NCI-H69 (cell line): ENCODE data around the gene RPS21.
A peak's percentile ranks its signal among the peaks of the same experiment; 100 is the strongest.

Experiments
- DNase-seq: peaks from one replicate; lab custom pipeline; 2025; lab: John Stamatoyannopoulos, UW

The RPS21 gene

GRCh38 chr20:62410746-62411478, 24.0 kb downstream of the RPS21 start:
- DNase-seq, result no peak

GRCh38 chr20:62411479-62412193, 24.7 kb downstream of the RPS21 start:
- peak; percentile 81 for DNase-seq

DNA sequence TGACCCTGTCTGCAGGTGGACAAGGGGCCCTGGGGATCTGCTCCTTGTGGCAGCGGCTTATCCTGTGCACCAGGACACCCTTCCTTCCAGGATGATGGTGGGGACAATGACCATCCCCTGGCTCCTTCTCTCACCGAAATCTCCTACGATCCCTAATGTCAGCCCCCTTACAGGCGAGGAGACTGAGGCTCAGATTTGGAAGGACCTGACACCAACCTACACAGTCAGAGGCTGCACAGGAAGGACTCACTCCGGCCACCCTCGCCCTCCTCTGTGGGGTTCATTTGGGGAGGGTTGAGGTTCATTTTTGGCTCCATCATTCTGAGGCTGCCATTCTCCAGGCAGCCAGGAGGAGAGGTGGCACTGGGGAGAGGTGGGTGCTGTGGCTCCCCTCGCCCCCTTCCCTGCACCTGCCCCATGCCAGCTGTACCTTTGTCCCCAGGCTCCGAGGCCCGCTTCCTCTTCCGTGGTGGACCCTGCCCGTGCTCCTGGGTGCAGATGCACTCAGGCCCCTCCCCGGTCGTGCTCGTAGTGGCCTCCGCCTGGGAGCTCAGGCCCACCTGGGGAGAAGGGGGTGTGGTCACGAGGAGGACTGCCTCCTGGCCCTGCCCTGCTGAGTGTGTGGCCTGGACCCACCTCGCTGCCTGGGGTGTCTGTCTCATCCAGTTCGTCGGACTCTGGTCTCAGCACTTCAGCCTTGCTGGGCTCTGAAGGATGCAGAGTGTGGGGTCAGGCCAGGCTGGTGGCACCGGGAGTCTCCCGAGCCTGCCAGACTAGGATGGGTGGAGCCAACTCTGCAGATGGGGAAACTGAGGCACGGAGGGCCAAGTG, 25.5 kb downstream of the RPS21 start:
- DNase-seq, result peak; percentile 8

DNA sequence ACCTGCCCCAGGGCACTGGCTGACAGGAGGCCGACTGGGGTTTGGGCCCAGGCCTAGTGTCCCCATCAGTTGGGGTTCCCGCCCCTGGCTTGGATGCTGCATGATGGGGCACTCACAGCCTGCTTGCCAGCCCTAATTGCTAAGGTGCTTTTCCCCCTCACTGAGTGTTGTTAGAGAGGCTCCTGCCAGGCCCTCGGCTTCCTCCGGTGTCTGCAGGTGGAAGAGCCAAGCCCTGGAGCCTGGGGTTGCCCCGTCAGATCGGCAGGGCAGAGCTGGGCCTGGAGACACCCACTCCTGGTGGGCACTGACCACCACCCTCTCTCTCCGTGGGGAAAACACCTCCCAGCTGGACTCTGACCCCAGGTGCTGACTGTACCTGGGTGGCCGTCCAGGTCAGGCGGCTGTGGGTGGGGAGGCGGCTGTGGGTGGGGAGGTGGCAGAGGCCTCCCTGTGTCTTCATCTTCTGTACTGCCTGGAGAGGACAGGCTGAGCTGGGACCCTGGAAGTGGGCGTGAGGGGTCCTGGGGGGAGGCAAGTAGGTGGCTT, 26.2 kb downstream of the RPS21 start:
- DNase-seq, result no peak

DNA sequence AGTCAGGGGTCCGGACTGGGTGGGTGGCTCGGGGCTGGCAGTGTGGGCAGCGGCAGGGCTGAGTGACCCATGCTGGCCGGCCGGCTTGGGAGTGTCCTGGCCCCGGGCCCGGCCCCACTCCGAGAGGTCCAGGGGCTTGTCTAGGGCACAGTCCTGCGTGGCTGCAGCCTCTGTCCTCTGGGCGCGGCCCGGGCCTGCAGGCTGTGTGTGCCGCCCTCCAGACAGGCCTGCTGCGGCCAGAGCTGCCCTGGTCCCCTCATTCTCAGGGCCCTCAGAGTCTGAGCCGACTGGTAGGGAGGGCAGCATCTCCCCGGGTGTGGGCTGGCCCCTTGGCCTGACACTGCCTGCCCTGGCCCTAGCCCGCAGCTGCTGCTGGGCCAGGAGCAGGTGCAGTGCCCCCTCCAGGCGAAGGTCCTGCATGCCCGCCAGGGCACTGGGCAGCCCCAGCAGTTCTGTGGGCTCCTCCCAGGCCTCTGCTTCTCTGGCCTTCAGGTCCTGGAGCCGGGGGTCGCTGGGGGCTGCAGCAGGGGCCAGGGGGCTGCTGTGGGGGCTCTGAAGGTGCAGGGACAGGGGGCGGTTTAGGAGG, 27.1 kb downstream of the RPS21 start:
- no peak for DNase-seq

- DNase-seq, result no peak
These were observed 28.6 kb downstream of the RPS21 start for GRCh38 chr20:62415354-62416111.

GRCh38 chr20:62416651-62417637, 30.0 kb downstream of the RPS21 start:
- DNase-seq, result no peak

DNA sequence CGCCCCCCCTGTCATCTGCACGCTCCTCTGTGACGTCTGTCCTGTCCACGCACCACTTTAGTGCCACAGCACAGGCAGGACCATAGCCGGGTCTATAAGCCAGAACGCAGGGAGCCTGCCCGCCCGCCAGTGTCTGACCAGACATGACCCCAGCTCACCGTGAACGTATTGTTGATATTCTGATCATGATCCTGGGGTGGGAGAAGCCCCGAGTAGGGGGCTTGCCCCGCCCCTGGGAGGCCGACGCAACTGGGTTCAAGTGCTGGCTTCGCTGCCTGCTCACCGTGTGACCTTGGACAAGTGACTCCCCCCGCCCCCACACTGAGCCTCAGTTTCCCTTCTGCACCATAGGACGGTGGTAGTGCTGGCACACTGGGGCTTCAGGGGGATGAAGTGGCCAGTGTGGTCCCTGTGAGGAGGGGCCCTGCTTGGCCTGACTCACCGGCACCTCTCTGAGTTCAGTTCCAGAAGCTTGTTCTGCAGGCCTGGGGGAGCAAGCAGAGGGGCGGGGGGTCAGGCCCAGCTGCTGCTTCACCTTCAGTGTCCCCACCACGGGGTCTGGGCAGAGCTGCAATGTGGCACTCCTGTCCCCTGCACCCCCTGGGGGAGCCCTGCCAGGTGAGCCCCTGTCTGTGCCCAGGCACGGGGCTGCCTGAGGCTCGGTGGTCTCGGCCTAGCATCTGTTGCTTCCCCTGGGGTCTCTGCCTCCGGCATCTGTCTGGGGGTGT, 31.2 kb downstream of the RPS21 start:
- no peak for DNase-seq

- no peak for DNase-seq
These were observed 32.0 kb downstream of the RPS21 start for GRCh38 chr20:62418709-62419487.

GRCh38 chr20:62419759-62420158, 32.9 kb downstream of the RPS21 start:
- DNase-seq, result no peak

DNA sequence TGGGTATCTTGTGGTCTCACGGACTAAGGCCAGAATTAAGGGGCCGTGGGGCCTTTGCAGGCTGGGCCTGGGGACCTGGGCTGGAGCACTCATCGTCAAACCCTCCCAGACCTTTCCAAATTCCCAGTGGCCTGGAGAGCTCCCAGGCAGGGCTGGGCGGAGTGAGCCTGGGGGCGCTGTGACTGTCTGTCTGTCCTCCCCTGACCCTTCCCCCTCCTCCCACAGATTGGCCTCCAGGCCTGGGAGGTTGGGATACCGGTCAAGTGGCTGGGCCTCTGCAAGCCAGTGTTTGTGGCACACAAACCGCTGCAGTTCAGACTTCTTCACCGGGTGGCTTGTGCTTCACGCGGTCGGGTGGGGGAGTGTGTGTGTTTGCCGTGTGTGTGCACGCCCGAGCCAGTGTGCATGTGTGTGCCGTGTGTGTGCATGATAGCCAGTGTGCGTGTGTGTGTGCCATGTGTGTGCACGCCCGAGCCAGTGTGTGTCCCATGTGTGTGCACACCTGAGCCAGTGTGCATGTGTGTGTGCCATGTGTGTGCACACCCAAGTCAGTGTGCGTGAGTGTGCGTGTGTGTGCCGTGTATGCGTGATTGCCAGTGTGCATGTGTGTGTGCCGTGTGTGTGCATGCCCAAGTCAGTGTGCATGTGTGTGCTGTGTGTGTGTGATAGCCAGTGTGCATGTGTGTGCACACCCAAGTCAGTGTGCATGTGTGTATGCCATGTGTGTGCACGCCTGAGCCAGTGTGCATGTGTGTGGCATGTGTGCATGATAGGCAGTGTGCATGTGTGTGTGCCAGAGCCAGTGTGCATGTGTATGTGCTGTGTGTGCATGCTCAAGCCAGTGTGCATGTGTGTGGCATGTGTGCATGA, 34.2 kb downstream of the RPS21 start:
- DNase-seq, result no peak

- no peak for DNase-seq
These were observed 34.8 kb downstream of the RPS21 start for GRCh38 chr20:62421716-62421990.

- no peak for DNase-seq
These were observed 35.9 kb downstream of the RPS21 start for GRCh38 chr20:62422636-62423325.

GRCh38 chr20:62423326-62423706, 36.4 kb downstream of the RPS21 start:
- DNase-seq, result peak; percentile 17

- no peak for DNase-seq
These were observed 37.6 kb downstream of the RPS21 start for GRCh38 chr20:62424249-62425107.
